Measurements from ENCODE around the gene PKP1. TPM values are rescaled to one million over a fixed set of nuclear protein-coding genes. Genes with fewer than 3 reads are reported as not detected.

The PKP1 gene
- polyA plus RNA-seq, 12 donors: 3.8 to 125 (median 6.6) TPM; not detected in 1

- no peak for DNase-seq
Observed at GRCh38 chr1:201327687-201328240, 44.5 kb downstream of the PKP1 start.

GRCh38 chr1:201328576-201328975 lies 45.3 kb downstream of the PKP1 start:
- no peak for DNase-seq

GRCh38 chr1:201329286-201329685 lies 46.0 kb downstream of the PKP1 start:
- DNase-seq: no peak

GRCh38 chr1:201329801-201330200 lies 46.5 kb downstream of the PKP1 start:
- no peak for DNase-seq

- no peak for DNase-seq
Observed at GRCh38 chr1:201330541-201330940, 47.2 kb downstream of the PKP1 start.

GRCh38 chr1:201331166-201331565 lies 47.9 kb downstream of the PKP1 start:
- DNase-seq: no peak

DNA sequence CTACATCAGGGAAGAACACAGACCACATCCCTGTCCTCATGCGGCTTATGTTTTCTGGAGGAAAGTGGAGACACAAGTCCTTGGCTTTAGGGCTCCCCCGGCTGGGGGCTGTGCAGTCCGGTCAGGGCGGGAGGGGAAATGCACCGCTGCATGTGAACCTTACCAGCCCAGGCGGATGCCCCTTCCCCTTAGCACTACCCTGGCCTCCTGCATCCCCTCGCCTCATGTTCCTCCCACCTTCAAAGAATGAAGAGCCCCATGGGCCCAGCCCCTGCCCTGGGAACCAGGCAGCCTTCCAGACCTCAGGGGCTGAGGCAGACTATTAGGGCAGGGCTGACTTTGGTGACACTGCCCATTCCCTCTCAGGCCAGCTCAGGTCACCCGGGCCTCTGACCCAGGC lies 48.7 kb downstream of the PKP1 start:
- DNase-seq: no peak

DNA sequence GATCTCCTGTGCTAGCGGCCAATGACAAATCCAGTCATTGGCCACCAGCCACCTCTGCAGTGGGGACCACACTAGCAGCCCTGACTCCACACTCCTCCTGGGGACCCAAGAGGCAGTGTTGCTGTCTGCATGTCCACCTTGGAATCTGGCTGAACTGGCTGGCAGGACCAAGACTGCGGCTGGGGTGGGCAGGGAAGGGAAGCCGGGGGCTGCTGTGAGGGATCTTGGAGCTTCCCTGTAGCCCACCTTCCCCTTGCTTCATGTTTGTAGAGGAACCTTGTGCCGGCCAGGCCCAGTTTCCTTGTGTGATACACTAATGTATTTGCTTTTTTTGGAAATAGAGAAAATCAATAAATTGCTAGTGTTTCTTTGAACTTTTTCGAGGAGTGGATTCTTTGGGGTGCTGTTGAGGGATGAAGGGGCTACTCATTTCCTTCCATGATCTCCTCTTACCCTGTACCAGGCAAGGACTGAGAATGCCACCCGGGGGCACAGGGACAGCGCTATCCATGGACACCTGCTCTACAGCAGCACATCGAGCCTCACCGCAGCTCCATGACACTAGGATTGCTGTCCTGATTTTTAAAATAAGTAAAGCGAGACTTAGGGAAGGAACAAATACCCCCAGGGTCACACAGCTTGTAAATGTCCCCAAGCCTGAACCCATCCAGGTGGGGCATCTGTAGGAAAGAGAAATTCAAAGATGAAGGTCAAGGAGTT lies 49.5 kb downstream of the PKP1 start:
- no peak for DNase-seq

DNA sequence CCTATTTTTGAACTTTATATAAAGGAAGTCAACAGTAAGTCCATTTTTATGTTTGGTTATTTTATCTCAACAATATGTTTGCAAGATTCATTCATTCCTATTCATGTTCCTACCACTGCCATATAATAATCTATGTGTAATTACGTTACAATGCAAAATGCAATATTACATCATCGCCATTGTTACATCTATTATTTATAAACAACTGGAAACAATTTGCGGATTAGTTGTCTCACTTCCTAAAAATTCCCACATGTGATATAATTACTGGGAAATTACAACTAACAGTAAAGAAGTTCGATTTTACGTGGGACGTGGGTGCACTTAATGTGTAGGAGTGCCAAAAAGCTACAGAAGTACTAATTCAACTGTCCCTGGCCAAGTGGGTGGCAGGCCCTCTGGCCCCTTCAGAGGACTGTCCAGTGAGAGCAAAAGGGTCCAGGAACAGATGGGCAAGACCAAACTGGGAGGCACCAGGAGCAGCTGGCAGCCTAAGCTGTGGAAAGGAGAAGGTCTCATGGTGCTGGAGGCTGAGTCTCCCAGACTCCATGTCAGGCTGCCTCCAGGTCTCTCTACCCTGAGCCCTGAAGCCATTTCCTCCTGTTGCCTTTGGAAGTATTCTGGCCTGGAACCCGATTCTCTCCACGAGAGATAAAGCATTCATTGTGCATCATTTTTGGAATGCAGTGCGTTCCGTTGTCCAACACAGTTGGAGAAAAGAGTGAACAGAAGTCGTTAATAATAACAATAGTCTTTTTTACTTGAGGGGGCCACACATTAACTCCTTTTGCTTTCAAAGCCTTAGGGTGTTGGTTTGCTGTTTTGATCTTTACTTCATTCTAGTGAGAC lies 51.2 kb downstream of the PKP1 start:
- no peak for DNase-seq

GRCh38 chr1:201335174-201335870 lies 52.0 kb downstream of the PKP1 start:
- DNase-seq: no peak

- no peak for DNase-seq
Observed at GRCh38 chr1:201335901-201336300, 52.6 kb downstream of the PKP1 start.

DNA sequence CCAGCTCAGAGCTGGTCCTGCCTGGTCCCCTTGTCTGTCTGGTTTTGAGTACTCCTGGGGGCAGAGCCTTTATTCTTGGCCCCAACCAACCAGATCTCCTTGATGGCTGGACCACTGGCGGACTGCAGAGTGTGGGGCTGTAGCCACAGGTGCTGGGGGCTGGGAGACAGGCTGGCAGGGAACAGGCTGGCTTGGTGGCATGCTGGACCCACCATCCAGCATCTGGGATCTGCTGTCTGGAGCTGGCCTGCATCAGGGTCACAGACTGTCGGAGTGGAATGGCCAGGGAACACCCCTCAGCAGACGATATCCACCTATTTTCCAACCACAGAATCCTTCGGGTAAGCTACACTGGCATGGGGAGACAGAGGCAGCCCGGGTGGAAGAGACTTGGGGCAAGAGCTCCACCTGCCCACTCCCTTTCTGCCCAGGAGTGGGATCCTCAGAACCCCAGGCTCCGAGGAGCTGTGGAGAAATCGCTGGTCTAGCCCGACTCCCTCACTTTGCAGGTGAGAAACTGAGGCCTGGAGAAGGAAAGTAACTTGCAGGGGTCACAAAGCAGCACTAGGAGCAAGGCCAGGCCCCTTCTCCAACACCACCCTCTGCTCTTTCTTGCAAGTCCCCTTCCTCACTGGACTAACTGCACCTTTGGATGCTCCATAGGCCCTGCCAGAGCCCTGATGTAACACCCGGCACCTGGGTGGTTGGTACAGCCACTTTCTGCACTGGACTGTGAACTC lies 53.6 kb downstream of the PKP1 start:
- DNase-seq: no peak

DNA sequence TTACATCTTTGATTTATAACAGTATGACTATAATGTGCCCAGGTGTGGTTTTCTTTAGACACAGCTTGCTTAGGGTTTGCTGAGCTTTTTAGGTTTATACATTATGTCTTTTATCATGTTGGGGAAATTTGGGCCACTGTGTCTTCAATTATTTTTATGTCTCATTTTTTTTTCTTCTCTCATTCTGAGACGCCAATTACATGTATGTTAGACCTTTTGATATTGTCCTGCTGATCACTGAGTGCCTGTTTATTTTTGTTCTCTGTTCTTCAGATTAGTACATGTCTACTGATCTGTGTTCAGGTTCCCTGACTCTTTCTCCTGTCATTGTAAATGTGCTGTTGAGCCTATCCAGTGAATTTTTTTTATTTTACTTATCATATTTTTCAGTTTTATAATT lies 58.1 kb downstream of the PKP1 start:
- no peak for DNase-seq

DNA sequence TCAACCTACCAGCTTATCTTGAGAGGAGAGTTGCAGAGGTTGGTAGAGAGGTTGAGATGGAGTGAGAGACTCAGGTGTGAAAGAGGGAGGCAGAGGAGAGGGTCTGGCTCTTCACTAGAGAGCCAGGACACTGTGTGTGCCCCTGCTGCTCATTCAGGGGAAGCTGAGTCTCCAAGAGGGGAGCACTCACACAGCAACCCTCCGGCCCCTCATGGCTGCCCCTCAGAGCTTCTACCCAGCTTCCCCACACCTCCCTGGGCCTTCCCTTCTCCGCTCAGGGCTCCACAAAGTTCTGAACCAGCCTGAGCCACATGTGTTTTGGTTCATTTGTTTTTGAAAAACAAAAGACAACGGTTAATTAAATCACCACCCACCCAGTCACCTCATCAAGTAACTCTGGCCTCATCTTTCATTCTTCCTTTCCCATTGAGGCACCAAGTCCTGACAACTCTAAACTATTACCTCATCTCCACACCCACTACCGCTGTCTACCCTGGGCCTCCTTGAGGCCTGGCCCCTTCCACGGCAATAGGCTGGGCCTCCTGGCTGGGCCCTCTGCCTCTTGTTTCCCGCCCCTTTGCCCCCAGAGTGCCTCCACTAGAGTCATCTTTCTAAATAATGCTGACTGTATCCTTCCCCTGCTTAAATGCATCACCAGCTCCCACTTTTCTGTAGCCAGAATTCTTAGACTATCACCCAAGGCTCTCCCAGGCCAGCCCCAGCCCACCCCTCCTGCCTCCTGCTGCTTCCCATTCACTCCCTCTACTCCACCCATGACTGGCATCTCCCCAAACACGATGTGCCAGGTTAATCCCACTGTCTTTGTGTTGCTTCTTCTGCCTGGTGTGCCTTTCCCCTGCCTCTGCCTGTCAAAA lies 61.1 kb downstream of the PKP1 start:
- DNase-seq: no peak

GRCh38 chr1:201345081-201345355 lies 61.7 kb downstream of the PKP1 start:
- DNase-seq: no peak

DNA sequence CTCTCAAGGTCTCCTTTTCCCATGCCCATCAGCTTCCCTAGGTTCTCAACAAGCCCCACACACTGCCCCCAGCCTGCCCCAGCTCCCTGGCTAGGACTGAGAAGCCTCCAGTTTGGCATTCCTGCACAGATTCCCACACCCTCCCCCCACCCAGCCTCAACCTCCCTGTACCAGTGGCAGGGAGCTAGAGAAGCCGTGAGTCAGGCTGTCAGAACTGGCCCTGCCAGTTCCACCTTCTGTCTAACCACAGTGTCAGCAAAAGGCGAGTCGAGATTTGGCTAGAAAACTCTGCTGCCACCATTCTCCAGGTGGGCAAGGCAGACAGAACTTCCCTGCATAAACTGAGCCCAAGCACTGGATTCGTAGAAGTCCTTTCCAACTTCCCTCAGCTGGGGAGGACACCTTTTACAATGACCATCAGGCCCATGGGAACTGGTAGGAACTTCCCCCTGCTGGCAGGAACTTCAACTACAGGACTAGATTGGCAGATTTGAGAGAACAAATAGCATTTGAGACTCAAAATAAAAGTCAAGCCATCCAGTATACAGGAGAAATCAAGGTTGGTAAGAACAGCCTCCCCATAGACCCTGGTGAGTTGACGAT lies 63.1 kb downstream of the PKP1 start:
- DNase-seq: no peak

DNA sequence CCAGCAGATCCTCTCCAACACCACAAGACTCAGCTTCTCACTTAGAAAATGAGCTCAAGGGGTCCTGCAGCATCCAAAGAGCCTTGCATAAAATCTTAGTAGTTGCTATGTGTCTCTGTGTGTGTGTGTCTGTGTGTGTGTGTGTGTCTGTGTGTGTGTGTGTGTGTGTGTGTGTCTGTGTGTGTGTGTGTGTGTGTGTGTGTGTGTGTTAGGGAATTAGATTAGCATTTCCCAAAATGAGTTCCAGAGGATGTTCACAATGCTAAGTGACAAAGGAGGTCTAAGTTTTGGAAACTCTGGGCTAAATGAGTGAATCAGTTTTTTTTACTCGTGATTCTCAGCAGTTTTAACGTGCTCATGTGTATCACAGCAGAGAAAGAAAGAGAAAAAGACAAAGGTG lies 63.7 kb downstream of the PKP1 start:
- no peak for DNase-seq

GRCh38 chr1:201347498-201348210 lies 64.3 kb downstream of the PKP1 start:
- no peak for DNase-seq

- no peak for DNase-seq
Observed at GRCh38 chr1:201348211-201348566, 64.9 kb downstream of the PKP1 start.

- no peak for DNase-seq
Observed at GRCh38 chr1:201349092-201349491, 65.8 kb downstream of the PKP1 start.

All from muscle of arm (tissue), 12 donors.